ENCODE data around the gene SRCIN1. TPM values are rescaled to one million over a fixed set of nuclear protein-coding genes. Genes with fewer than 3 reads are reported as not detected.
"Not testable (repeated sequence)": the region's sequence is repeated elsewhere in the genome, so short reads cannot be mapped to it uniquely, and the experiment has no call there.

The SRCIN1 gene
- total and polyA plus RNA-seq, 4 donors, result 0.05 to 5.3 (median 2.7) TPM

DNA sequence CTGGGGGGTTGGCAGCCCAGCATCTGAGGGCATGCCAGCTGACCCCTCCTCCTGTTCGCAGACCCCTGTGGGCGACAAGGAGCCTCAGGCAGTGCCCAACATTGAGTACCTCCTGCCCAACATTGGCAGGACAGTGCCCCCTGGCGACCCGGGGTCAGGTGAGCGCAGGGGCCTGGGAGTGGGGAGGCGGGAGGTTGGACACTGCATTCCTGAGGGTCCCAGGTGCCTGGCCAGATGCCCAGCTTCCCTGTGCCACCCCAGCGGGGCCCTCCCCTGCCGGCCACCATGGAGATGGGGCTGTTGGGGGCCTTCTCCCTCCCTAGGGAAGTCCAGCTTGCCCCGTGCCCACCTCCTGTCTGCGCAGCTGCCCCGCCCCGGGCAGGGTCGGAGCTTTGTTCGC is 107.4 kb downstream of the SRCIN1 start:
- no peak for DNase-seq (ENCODE audit: low spot score)
- no peak overlapping the region for H3K4me3 ChIP-seq (ENCODE audit: low read depth in 1 of 3, low read length in 3 of 3)
- no peak overlapping the region for H3K9ac ChIP-seq (ENCODE audit: low read depth in 1 of 2, low read length in 2 of 2)
- no peak for TF ChIP-seq FOXA2 (IDR thresholded peaks at IDR 0.05)
- TF ChIP-seq SP1 (IDR thresholded peaks at IDR 0.05), result no peak
- TF ChIP-seq NR2F2 (IDR thresholded peaks at IDR 0.05), result no peak
- TF ChIP-seq FOXA1 (IDR thresholded peaks at IDR 0.05), result no peak
- TF ChIP-seq RXRA (IDR thresholded peaks at IDR 0.05), result no peak
- TF ChIP-seq EGR1 (IDR thresholded peaks at IDR 0.05; ENCODE audit: low read depth in 2 of 2), result no peak
- TF ChIP-seq GABPA (IDR thresholded peaks at IDR 0.05 in 1 of 2, conservative IDR thresholded peaks at IDR 0.05 in 1 of 2), result no peak
- TF ChIP-seq JUND (IDR thresholded peaks at IDR 0.05), result no peak
- TF ChIP-seq, protein P1, sequence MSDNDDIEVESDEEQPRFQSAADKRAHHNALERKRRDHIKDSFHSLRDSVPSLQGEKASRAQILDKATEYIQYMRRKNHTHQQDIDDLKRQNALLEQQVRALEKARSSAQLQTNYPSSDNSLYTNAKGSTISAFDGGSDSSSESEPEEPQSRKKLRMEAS (IDR thresholded peaks at IDR 0.05), result no peak
- H3K4me1 ChIP-seq (ENCODE audit: control insufficient read depth in 4 of 4, insufficient read depth in 4 of 4, low read length in 3 of 4), result no peaks in the 10 kb centered on the region
- WGBS, result 84% methylated on average over 14 of the region's 14 CpGs
- H3K9me3 ChIP-seq (ENCODE audit: control insufficient read depth in 4 of 4, low read length in 3 of 4), result no peaks in the 10 kb centered on the region
- no peaks in the 10 kb centered on the region for H3K27me3 ChIP-seq (ENCODE audit: control insufficient read depth in 4 of 4, insufficient read depth in 4 of 4, low read length in 3 of 4)
- H3K27ac ChIP-seq (ENCODE audit: low read depth in 1 of 2, low read length in 2 of 2), result no peak overlapping the region
- no peaks in the 10 kb centered on the region for H3K36me3 ChIP-seq (ENCODE audit: control insufficient read depth in 4 of 4, insufficient read depth in 3 of 4, low read depth in 1 of 4, low read length in 3 of 4)

DNA sequence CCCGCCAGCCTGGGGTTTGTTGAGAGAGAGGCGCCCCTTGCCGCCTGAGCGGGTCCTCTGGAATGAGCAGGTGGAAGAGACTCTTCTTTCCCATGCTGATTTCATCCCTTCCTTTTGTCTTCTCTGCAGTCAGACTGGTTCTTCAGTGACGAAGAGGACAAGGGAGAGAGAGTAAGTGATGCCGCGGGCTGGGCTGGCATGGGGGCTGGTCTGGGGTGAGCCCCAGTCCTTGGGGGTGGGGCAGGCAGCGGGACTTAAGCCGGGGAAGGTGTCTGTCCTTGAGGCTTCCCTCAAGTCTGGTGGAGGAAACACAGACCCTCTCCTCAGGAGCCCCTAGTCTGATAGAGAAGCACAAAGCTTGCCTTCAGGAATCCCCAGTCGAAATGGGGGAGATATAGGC is 108.1 kb downstream of the SRCIN1 start:
- H3K4me3 ChIP-seq (ENCODE audit: low read depth in 1 of 3, low read length in 3 of 3); DNase-seq (ENCODE audit: low spot score); H3K27me3 ChIP-seq (ENCODE audit: control insufficient read depth in 4 of 4, insufficient read depth in 4 of 4, low read length in 3 of 4); H3K27ac ChIP-seq (ENCODE audit: low read depth in 1 of 2, low read length in 2 of 2); H3K4me1 ChIP-seq (ENCODE audit: control insufficient read depth in 4 of 4, insufficient read depth in 4 of 4, low read length in 3 of 4); H3K9ac ChIP-seq (ENCODE audit: low read depth in 1 of 2, low read length in 2 of 2); H3K36me3 ChIP-seq (ENCODE audit: control insufficient read depth in 4 of 4, insufficient read depth in 3 of 4, low read depth in 1 of 4, low read length in 3 of 4); H3K9me3 ChIP-seq (ENCODE audit: control insufficient read depth in 4 of 4, low read length in 3 of 4): not testable (repeated sequence)
- 90% methylated on average over 10 of the region's 10 CpGs for WGBS

DNA sequence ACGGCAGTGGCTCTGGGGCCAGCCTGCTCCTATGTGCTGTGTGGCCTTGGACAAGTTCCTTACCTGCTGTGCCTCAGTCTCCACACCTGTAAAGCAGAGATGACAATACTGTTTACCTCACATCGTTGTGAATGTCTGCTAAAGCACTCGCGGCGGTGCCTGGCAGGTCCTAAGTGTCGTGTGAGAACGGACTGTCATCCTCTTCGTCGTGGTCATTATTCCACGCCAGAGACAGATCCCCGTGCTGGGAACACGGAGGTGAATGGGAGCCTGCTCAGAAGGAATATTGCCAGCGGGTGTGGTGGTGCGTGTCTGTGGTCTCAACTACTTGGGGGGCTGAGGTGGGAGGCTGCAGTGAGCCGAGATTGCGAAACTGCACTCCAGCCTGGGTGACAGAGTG is 111.6 kb downstream of the SRCIN1 start:
- H3K4me1 ChIP-seq (ENCODE audit: control insufficient read depth in 4 of 4, insufficient read depth in 4 of 4, low read length in 3 of 4); DNase-seq (ENCODE audit: low spot score); H3K9me3 ChIP-seq (ENCODE audit: control insufficient read depth in 4 of 4, low read length in 3 of 4); H3K27ac ChIP-seq (ENCODE audit: low read depth in 1 of 2, low read length in 2 of 2); H3K36me3 ChIP-seq (ENCODE audit: control insufficient read depth in 4 of 4, insufficient read depth in 3 of 4, low read depth in 1 of 4, low read length in 3 of 4); H3K9ac ChIP-seq (ENCODE audit: low read depth in 1 of 2, low read length in 2 of 2); H3K4me3 ChIP-seq (ENCODE audit: low read depth in 1 of 3, low read length in 3 of 3); H3K27me3 ChIP-seq (ENCODE audit: control insufficient read depth in 4 of 4, insufficient read depth in 4 of 4, low read length in 3 of 4): not testable (repeated sequence)
- 90% methylated on average over 16 of the region's 16 CpGs for WGBS

DNA sequence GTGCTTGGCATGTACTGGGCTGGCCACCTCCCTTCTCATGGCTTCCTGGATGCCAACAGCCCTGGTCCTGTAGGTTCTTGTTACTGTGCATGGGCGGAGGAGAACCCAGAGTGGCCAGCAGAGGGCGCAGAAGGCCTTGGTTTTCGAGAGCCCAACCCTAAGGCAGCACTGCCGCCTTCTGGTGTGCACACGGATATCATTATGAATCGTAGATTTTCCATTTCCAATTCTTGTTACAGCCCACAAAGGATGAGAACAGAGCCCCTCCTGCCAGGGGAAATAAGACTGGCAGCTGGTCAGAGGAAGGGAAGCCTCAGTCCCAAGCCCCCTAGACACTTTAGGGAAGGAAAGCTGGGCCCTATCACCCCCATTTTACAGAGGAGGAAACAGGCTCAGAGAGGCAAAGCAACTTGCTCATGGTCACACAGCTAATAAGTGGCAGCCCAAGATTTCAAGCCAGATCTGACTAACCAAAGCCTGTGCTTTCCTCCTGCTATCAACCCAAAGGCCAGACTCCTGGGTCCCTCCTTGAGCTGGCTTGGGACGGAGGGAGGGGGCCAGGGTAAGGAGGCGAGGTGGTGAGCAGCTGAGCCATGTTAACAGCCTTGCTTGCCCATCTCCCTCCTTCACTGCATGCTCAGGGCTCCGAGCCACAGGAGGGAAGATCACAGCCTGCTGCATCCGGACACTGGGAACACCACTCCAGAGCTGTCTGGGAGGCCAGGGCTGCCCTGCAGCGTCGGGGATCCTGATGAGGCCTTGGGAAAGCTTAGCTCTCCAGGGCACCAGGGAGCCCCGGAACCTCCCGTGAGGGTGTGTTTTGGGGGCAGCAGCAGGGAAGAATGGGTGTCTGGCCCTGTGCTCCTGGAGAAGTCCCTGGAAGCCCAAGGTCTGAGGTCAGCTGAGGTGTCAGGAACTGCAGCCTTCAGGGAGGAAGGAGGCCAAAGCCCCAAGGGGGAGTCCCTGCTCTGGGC is 113.4 kb downstream of the SRCIN1 start:
- H3K36me3 ChIP-seq (ENCODE audit: control insufficient read depth in 4 of 4, insufficient read depth in 3 of 4, low read depth in 1 of 4, low read length in 3 of 4); H3K27me3 ChIP-seq (ENCODE audit: control insufficient read depth in 4 of 4, insufficient read depth in 4 of 4, low read length in 3 of 4); H3K27ac ChIP-seq (ENCODE audit: low read depth in 1 of 2, low read length in 2 of 2); H3K9me3 ChIP-seq (ENCODE audit: control insufficient read depth in 4 of 4, low read length in 3 of 4); H3K4me1 ChIP-seq (ENCODE audit: control insufficient read depth in 4 of 4, insufficient read depth in 4 of 4, low read length in 3 of 4); H3K9ac ChIP-seq (ENCODE audit: low read depth in 1 of 2, low read length in 2 of 2); H3K4me3 ChIP-seq (ENCODE audit: low read depth in 1 of 3, low read length in 3 of 3): not testable (repeated sequence)
- peak; percentile 74 to 84 for TF ChIP-seq RAD21 (IDR thresholded peaks at IDR 0.05)
- TF ChIP-seq, protein P2, sequence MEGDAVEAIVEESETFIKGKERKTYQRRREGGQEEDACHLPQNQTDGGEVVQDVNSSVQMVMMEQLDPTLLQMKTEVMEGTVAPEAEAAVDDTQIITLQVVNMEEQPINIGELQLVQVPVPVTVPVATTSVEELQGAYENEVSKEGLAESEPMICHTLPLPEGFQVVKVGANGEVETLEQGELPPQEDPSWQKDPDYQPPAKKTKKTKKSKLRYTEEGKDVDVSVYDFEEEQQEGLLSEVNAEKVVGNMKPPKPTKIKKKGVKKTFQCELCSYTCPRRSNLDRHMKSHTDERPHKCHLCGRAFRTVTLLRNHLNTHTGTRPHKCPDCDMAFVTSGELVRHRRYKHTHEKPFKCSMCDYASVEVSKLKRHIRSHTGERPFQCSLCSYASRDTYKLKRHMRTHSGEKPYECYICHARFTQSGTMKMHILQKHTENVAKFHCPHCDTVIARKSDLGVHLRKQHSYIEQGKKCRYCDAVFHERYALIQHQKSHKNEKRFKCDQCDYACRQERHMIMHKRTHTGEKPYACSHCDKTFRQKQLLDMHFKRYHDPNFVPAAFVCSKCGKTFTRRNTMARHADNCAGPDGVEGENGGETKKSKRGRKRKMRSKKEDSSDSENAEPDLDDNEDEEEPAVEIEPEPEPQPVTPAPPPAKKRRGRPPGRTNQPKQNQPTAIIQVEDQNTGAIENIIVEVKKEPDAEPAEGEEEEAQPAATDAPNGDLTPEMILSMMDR (IDR thresholded peaks at IDR 0.05; ENCODE audit: low read depth, low read length, missing input control), result peak; percentile 67
- peak; percentile 88 for DNase-seq (ENCODE audit: low spot score)
- WGBS, result 47% methylated on average over 14 of the region's 14 CpGs

DNA sequence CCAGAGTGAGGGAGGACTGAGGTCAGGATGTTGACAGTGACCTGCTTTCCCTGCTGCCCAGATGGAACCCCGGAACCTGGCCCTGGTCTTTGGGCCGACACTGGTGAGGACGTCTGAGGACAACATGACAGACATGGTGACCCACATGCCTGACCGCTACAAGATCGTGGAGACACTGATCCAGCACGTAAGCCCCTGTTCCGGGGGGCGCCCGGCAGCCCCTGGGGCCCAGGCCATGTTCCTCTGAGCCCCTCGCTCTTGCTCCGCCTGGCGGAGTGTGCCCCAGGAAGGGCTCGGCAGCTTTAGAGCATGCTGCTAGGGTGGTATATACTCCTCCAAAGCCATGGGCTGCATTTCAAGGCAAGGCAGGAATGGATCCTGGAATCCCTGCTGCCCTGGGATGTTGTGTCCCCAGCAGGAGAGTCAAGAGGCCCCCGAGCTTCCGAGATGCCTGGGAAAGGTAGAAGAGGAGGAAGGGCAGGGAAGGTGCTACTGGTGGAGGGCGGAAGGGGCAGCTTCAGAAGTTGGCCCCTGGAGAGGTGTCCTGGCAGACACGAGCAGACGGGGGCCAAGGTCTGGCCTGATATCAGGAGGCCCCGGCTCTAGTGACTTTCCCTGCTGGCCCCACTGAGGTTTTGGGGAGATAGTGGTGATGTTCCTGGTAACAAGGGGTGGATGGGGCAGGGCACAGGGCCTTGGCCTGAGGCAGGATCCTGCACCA is 114.2 kb downstream of the SRCIN1 start:
- WGBS, result 88% methylated on average over 19 of the region's 19 CpGs
- H3K27me3 ChIP-seq (ENCODE audit: control insufficient read depth in 4 of 4, insufficient read depth in 4 of 4, low read length in 3 of 4); H3K27ac ChIP-seq (ENCODE audit: low read depth in 1 of 2, low read length in 2 of 2); H3K4me3 ChIP-seq (ENCODE audit: low read depth in 1 of 3, low read length in 3 of 3); DNase-seq (ENCODE audit: low spot score); H3K9me3 ChIP-seq (ENCODE audit: control insufficient read depth in 4 of 4, low read length in 3 of 4); H3K36me3 ChIP-seq (ENCODE audit: control insufficient read depth in 4 of 4, insufficient read depth in 3 of 4, low read depth in 1 of 4, low read length in 3 of 4); H3K4me1 ChIP-seq (ENCODE audit: control insufficient read depth in 4 of 4, insufficient read depth in 4 of 4, low read length in 3 of 4); H3K9ac ChIP-seq (ENCODE audit: low read depth in 1 of 2, low read length in 2 of 2): not testable (repeated sequence)

DNA sequence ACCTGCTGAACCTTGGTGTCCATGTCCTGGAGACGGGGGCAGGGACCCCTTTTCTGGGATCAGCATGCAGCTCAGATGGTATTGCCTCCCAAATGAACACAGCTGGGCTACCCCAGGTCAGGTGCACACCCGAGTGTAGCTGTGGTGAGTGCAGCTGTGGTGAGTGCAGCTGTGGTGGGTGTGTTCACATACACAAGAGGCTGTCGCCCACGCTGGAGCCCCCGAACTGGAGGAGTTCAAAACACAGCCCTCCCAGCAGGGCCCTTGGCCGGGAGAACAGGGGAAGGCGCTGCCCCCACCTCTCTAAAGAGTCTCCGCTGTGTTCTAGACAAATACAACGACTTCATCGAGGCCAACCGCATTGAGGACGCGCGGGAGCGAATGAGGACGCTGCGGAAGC is 116.0 kb downstream of the SRCIN1 start:
- DNase-seq (ENCODE audit: low spot score); H3K27me3 ChIP-seq (ENCODE audit: control insufficient read depth in 4 of 4, insufficient read depth in 4 of 4, low read length in 3 of 4); H3K27ac ChIP-seq (ENCODE audit: low read depth in 1 of 2, low read length in 2 of 2); H3K36me3 ChIP-seq (ENCODE audit: control insufficient read depth in 4 of 4, insufficient read depth in 3 of 4, low read depth in 1 of 4, low read length in 3 of 4); H3K9me3 ChIP-seq (ENCODE audit: control insufficient read depth in 4 of 4, low read length in 3 of 4); H3K4me1 ChIP-seq (ENCODE audit: control insufficient read depth in 4 of 4, insufficient read depth in 4 of 4, low read length in 3 of 4); H3K4me3 ChIP-seq (ENCODE audit: low read depth in 1 of 3, low read length in 3 of 3); H3K9ac ChIP-seq (ENCODE audit: low read depth in 1 of 2, low read length in 2 of 2): not testable (repeated sequence)
- 86% methylated on average over 17 of the region's 17 CpGs for WGBS
